Measurements from ENCODE around the gene NGRN.

Gene NGRN

GRCh38 chr15:90240856-90241255, 24.6 kb upstream of the NGRN start:
- no peak overlapping the region for H3K4me3 ChIP-seq (replicated peaks; ENCODE audit: insufficient read depth, low read length)
- no peak overlapping the region for H3K27ac ChIP-seq (replicated peaks)
- no peaks in the 10 kb centered on the region for H3K27me3 ChIP-seq (ENCODE audit: insufficient read depth, poor library complexity, severe bottlenecking)
- TF ChIP-seq, protein P1, sequence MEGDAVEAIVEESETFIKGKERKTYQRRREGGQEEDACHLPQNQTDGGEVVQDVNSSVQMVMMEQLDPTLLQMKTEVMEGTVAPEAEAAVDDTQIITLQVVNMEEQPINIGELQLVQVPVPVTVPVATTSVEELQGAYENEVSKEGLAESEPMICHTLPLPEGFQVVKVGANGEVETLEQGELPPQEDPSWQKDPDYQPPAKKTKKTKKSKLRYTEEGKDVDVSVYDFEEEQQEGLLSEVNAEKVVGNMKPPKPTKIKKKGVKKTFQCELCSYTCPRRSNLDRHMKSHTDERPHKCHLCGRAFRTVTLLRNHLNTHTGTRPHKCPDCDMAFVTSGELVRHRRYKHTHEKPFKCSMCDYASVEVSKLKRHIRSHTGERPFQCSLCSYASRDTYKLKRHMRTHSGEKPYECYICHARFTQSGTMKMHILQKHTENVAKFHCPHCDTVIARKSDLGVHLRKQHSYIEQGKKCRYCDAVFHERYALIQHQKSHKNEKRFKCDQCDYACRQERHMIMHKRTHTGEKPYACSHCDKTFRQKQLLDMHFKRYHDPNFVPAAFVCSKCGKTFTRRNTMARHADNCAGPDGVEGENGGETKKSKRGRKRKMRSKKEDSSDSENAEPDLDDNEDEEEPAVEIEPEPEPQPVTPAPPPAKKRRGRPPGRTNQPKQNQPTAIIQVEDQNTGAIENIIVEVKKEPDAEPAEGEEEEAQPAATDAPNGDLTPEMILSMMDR (IDR thresholded peaks at IDR 0.05; ENCODE audit: insufficient read depth, low read length), result no peak
- TF ChIP-seq SPI1 (IDR thresholded peaks at IDR 0.05; ENCODE audit: borderline replicate concordance, low read depth) (no peak), GABPA (IDR thresholded peaks at IDR 0.05; ENCODE audit: low read depth) (no peak), POLR2AphosphoS5 (IDR thresholded peaks at IDR 0.05; ENCODE audit: low read depth) (no peak)
- TF ChIP-seq, protein P2, sequence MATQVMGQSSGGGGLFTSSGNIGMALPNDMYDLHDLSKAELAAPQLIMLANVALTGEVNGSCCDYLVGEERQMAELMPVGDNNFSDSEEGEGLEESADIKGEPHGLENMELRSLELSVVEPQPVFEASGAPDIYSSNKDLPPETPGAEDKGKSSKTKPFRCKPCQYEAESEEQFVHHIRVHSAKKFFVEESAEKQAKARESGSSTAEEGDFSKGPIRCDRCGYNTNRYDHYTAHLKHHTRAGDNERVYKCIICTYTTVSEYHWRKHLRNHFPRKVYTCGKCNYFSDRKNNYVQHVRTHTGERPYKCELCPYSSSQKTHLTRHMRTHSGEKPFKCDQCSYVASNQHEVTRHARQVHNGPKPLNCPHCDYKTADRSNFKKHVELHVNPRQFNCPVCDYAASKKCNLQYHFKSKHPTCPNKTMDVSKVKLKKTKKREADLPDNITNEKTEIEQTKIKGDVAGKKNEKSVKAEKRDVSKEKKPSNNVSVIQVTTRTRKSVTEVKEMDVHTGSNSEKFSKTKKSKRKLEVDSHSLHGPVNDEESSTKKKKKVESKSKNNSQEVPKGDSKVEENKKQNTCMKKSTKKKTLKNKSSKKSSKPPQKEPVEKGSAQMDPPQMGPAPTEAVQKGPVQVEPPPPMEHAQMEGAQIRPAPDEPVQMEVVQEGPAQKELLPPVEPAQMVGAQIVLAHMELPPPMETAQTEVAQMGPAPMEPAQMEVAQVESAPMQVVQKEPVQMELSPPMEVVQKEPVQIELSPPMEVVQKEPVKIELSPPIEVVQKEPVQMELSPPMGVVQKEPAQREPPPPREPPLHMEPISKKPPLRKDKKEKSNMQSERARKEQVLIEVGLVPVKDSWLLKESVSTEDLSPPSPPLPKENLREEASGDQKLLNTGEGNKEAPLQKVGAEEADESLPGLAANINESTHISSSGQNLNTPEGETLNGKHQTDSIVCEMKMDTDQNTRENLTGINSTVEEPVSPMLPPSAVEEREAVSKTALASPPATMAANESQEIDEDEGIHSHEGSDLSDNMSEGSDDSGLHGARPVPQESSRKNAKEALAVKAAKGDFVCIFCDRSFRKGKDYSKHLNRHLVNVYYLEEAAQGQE (IDR thresholded peaks at IDR 0.05; ENCODE audit: insufficient replicate concordance, low read depth), result no peak
- DNase-seq (ENCODE audit: low read depth in 1 of 2, low spot score in 1 of 2), result no peak

- TF ChIP-seq POLR2AphosphoS5 (IDR thresholded peaks at IDR 0.05; ENCODE audit: low read depth), result no peak
- peak; percentile 54 for TF ChIP-seq SPI1 (IDR thresholded peaks at IDR 0.05; ENCODE audit: borderline replicate concordance, low read depth)
- Histone ChIP-seq H3K4me3 (replicated peaks; ENCODE audit: insufficient read depth, low read length) (no peak overlapping the region), H3K27ac (replicated peaks) (no peak overlapping the region), H3K27me3 (ENCODE audit: insufficient read depth, poor library complexity, severe bottlenecking) (no peaks in the 10 kb centered on the region)
- DNase-seq (ENCODE audit: low read depth in 1 of 2, low spot score in 1 of 2), result no peak
These were observed 23.9 kb upstream of the NGRN start for GRCh38 chr15:90241343-90242192.

- H3K27ac ChIP-seq (replicated peaks), result no peak overlapping the region
- H3K27me3 ChIP-seq (ENCODE audit: insufficient read depth, poor library complexity, severe bottlenecking), result no peaks in the 10 kb centered on the region
- TF ChIP-seq GABPA (IDR thresholded peaks at IDR 0.05; ENCODE audit: low read depth), result no peak
- TF ChIP-seq SPI1 (IDR thresholded peaks at IDR 0.05; ENCODE audit: borderline replicate concordance, low read depth), result no peak
- TF ChIP-seq, protein P2 (IDR thresholded peaks at IDR 0.05; ENCODE audit: insufficient replicate concordance, low read depth), result no peak
- TF ChIP-seq, protein P1 (IDR thresholded peaks at IDR 0.05; ENCODE audit: insufficient read depth, low read length), result no peak
- TF ChIP-seq POLR2AphosphoS5 (IDR thresholded peaks at IDR 0.05; ENCODE audit: low read depth), result no peak
- DNase-seq (ENCODE audit: low read depth in 1 of 2, low spot score in 1 of 2), result no peak
- H3K4me3 ChIP-seq (replicated peaks; ENCODE audit: insufficient read depth, low read length), result no peak overlapping the region
These were observed 21.4 kb upstream of the NGRN start for GRCh38 chr15:90243943-90244639.

- TF ChIP-seq, protein P1 (IDR thresholded peaks at IDR 0.05; ENCODE audit: insufficient read depth, low read length), result no peak
- TF ChIP-seq, protein P2 (IDR thresholded peaks at IDR 0.05; ENCODE audit: insufficient replicate concordance, low read depth), result no peak
- TF ChIP-seq SPI1 (IDR thresholded peaks at IDR 0.05; ENCODE audit: borderline replicate concordance, low read depth), result no peak
- TF ChIP-seq POLR2AphosphoS5 (IDR thresholded peaks at IDR 0.05; ENCODE audit: low read depth), result no peak
- TF ChIP-seq GABPA (IDR thresholded peaks at IDR 0.05; ENCODE audit: low read depth), result no peak
- no peak overlapping the region for H3K27ac ChIP-seq (replicated peaks)
- H3K27me3 ChIP-seq (ENCODE audit: insufficient read depth, poor library complexity, severe bottlenecking), result no peaks in the 10 kb centered on the region
- H3K4me3 ChIP-seq (replicated peaks; ENCODE audit: insufficient read depth, low read length), result no peak overlapping the region; the same call in 1 of the 2 replicates
- DNase-seq (ENCODE audit: low read depth in 1 of 2, low spot score in 1 of 2), result no peak
These were observed 16.7 kb upstream of the NGRN start for GRCh38 chr15:90248789-90249202.

Measured in HL-60 (cell line).